G401 (cell line): ENCODE measurements around the gene MAPK11. TPM values are rescaled to one million over a fixed set of nuclear protein-coding genes. Genes with fewer than 3 reads are reported as not detected.

ENCODE experiments used
- DNase-seq: peaks from one replicate; pipeline ENCODE4 v3.0.0-alpha.2; 2015; ENCODE audit warnings: low spot score
- in situ Hi-C: cut with HindIII; loops from 2 replicates; pipeline ENCODE4 v1.10.0; 2016; ENCODE audit warnings: low sequenced_read_pairs, mixed read lengths
- total RNA-seq: library from RNA; depleted of rRNA; stranded (reverse); fragments of >200 nt; shearing (Covaris generic); gene quantifications from 2 replicates; pipeline ENCODE4 v1.2.3, GENCODE V29; 2014

Gene MAPK11
- total RNA-seq, 1 experiment from 2014 or later: 21.3 TPM

- in situ Hi-C loops: no loop called here
These were observed 38.9 kb upstream of the MAPK11 start for GRCh38 chr22:50308986-50309600.

DNA sequence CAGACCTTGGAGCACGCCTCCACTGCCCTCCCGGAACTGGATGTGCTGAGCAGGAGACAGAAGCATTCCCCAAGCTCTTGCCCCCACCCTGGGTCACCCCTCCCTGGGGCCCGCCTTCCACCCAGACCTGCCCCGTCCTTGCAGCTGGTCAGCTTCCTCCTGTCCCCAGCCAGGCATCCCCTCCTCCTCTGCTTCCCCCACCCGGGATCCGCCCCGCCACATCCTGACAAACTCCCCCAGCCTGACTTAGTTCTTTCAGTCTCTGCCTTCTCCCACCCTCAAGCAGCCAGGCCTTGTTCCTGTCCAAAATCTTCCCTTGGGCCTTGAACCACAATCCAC is 38.4 kb upstream of the MAPK11 start:
- in situ Hi-C loops: no loop called here
- no peak for DNase-seq

More at GRCh38 chr22:50308986-50309600, 38.9 kb upstream of the MAPK11 start:
- DNase-seq: no peak

DNA sequence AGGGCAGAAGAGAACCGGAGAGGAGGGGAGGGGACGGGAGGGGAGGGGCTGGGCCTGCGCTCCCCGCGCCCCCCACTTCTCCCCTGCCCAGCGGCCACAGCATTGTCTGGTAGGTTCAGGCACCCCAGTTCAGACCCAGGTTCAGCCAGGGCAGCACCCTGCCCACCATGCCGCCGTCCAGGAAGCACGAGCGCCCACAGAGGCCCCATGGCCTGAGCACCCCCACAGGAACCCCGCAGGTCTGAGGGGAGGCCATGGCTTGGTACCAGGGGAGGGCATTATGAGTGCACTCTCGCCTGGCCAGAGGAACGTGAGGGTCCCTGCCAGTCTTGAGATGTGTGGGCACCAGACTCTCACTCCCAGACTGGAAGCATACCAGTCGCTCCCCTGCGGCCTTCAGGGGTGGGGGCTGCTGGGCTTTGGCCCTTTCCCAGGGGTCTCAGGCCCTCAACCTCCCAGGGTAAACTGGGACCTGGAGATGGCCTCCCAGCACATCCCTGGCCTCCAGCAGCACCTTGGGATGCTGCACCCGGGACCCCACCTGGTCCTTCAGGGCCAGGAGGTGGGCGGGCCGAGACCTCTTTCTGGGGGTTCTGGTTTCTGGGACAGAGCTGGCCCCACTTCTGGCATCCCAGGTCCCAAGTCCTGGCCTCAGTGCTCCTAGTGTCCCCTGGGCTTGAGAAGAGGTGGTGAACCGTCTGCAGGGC is 37.9 kb upstream of the MAPK11 start:
- no peak for DNase-seq
- in situ Hi-C loops: no loop called here

- in situ Hi-C loops: no loop called here
- DNase-seq: peak; percentile 87
These were observed 36.9 kb upstream of the MAPK11 start, which contains the start of gene PLXNB2 for GRCh38 chr22:50306753-50307749. Gene PLXNB2, minus strand, starts transcription at chr22:50307646. Its CDS starts 17,062 bp downstream, at chr22:50290584.

- in situ Hi-C loops: no loop called here
- DNase-seq: peak; percentile 61
These were observed 35.9 kb upstream of the MAPK11 start for GRCh38 chr22:50305923-50306566.

GRCh38 chr22:50305393-50305922 is 35.3 kb upstream of the MAPK11 start:
- no peak for DNase-seq
- in situ Hi-C loops: no loop called here

GRCh38 chr22:50304528-50305392 is 34.6 kb upstream of the MAPK11 start:
- DNase-seq: peak; percentile 96
- in situ Hi-C loops: no loop called here

GRCh38 chr22:50303848-50304527 is 33.8 kb upstream of the MAPK11 start:
- DNase-seq: peak; percentile 70
- in situ Hi-C loops: no loop called here

- in situ Hi-C loops: no loop called here
- DNase-seq: no peak
These were observed 33.3 kb upstream of the MAPK11 start for GRCh38 chr22:50303515-50303847.

DNA sequence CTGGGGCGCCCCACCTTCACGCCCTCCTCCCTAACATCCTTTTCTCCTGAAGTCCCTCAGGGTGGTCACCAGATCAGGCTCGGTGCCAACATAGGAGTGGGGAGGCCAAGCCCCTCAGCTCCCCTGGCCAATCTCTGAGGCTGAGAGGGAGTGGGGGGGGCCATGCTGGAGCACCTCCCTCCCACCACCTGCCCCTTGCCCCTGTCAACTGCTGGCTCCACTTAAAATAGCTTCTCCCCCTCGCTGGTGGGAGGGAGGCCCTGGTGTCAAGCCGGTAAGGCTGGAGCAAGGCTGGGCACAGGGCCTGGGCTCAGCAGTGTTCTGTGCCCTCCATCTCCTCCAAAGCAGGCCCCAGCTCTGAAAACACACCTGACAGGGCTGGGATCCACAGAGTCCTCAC is 32.4 kb upstream of the MAPK11 start:
- DNase-seq: peak; percentile 75
- in situ Hi-C loops: no loop called here

DNA sequence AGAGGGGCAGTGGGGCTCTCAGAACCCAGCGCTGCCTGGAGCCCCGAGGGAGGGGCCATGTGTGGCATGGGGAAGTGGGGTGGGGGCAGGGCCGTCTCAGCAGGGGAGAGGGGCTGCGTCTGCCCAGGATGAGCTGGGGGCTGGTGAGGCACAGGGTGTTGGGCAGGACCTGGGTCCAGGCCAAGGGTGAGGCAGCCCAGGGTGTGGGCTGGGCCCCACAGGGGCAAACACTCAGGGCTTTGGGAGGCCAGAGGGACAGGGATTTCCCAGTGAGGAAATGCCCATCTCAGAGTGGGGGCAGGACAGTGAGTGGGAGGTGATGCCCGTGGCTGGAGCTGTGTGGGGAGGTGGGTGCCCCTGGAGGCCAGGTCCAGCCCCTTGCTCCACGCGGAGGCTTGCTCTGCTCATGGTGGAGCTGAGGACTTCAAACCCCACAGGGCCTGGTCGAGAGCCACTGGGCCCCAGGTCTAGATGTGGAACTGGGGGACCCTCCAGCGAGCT is 31.9 kb upstream of the MAPK11 start:
- in situ Hi-C loops: no loop called here
- no peak for DNase-seq

- DNase-seq: peak; percentile 25
These were observed 31.4 kb upstream of the MAPK11 start for GRCh38 chr22:50301581-50301991.

GRCh38 chr22:50300620-50301257 is 30.6 kb upstream of the MAPK11 start:
- in situ Hi-C loops: no loop called here
- peak; percentile 11 for DNase-seq

More at GRCh38 chr22:50301581-50301991, 31.4 kb upstream of the MAPK11 start:
- in situ Hi-C loops: no loop called here

- in situ Hi-C loops: no loop called here
- peak; percentile 25 for DNase-seq
These were observed 29.8 kb upstream of the MAPK11 start for GRCh38 chr22:50299785-50300619.

DNA sequence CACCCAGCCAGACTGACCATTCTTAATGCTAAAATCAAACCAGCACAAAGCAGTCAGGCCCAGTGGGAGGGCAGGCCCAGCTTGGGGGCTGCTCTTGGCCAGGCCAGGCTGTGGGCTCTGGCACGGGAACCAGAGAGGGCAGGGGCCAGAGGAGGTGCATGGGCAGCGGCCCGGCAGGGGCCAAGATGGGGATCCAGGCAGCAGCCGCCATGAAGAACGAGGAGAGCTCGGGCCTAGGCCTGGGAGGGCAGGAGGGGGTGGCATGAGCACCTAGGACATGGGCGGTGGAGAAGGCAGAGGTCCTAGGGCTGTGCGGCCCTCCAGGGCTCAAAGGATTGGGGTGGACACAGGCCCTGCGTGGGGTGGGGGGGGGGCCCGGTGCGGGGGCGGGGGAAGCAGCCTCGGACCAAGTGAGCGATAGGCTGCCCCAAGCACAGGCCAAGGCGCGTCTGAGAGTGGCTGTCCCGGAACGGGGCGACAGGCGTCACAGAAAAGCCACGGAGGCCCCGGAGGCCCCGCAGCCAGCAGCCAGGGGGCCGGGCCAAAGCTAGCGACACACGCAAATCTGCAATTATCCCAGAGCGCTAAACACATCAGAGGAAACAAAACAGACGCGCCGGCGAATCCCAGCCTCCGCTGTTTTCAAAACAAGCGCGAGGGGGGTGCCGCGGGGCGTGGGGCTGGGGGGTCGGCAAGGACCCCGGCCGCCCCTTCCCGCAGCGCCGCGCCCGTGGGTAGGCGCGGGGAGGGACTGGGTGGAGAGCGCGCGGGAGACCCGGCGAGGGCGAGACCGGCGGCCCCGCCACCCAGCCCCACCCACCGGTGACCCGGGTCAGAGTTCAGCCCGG is 29.0 kb upstream of the MAPK11 start:
- in situ Hi-C loops: no loop called here
- DNase-seq: peak; percentile 37
